Measurements from ENCODE around the gene USP6NL.

DNA sequence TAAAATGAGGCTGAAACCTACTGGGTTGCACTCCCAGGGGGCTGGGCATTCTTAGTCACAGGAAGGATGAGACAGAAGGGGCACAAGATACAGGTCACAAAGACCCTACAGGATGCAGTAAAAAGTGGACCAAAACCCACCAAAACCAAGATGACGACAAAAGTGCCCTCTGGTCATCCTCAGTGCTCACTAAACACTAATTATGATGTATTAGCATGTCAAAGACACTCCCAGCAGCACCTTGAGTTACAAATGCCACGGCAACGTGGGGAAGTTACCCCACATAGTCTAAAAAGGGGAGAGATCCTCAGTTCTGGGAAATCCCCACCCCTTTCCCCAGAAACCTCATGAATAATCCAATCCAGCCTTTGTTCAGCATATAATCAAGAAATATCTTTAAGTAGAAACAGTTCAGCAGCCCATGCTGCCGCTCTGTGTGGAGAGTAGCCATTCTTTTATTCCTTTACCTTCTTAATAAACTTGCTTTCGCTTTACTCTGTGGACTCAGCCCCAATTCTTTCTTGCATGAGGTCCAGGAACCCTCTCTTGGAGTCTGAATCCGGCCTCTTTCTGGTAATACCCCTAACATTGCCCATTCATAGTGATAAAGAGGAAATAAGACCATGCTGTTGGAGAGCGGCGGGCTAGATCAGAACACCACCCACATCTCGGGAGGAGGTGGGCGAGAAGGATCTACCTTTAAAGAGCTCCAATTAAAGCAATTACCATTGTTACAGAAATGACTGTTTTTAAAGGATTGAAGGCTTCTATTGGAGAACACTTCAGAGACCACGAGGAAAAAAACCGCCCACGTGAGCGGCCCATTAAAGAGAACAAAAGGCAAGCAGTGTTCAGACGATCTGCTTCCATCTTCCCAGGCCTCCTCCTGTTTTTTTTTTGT is 170.9 kb downstream of the USP6NL start:
- TF ChIP-seq POLR2AphosphoS5 (IDR thresholded peaks at IDR 0.05; ENCODE audit: low read depth) (no peak), REST (IDR thresholded peaks at IDR 0.05; ENCODE audit: insufficient replicate concordance, low read depth) (no peak)
- TF ChIP-seq, protein P1, sequence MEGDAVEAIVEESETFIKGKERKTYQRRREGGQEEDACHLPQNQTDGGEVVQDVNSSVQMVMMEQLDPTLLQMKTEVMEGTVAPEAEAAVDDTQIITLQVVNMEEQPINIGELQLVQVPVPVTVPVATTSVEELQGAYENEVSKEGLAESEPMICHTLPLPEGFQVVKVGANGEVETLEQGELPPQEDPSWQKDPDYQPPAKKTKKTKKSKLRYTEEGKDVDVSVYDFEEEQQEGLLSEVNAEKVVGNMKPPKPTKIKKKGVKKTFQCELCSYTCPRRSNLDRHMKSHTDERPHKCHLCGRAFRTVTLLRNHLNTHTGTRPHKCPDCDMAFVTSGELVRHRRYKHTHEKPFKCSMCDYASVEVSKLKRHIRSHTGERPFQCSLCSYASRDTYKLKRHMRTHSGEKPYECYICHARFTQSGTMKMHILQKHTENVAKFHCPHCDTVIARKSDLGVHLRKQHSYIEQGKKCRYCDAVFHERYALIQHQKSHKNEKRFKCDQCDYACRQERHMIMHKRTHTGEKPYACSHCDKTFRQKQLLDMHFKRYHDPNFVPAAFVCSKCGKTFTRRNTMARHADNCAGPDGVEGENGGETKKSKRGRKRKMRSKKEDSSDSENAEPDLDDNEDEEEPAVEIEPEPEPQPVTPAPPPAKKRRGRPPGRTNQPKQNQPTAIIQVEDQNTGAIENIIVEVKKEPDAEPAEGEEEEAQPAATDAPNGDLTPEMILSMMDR (IDR thresholded peaks at IDR 0.05; ENCODE audit: insufficient read depth, low read length): no peak

All from HL-60 (cell line).